HG03575 (cell line): ENCODE results near the gene CXXC5.

Source experiments
- ATAC-seq: cut with Tn5 transposase; IDR thresholded peaks from one replicate; pipeline ENCODE4 v1.9.1; 2021; ENCODE audit not compliant: unreplicated experiment, insufficient number of reproducible peaks, low FRiP score; ENCODE audit errors: extremely low read depth

CXXC5 gene

GRCh38 chr5:139649082-139649991, 1.2 kb downstream of the CXXC5 start:
- ATAC-seq: no peak

- no peak for ATAC-seq
Observed at GRCh38 chr5:139650031-139650688, 2.0 kb downstream of the CXXC5 start.

DNA sequence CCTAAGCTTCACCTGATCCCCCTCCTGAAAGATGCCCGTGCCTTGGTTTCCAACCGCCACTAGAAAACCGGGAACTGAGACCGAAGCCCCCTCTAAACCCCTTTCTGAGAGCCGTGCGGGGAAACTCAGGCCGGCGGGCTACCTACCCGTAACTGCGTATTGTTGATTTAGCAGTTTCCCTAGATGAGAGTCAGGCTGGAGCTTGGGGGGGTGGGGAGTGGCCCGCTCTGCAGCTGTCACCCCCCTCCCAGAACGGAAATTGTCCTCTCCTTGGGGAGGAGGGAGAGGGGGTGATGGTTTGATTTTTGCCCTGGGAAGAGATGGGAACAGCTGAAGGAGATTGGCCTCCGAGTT, 2.5 kb downstream of the CXXC5 start:
- ATAC-seq: no peak

DNA sequence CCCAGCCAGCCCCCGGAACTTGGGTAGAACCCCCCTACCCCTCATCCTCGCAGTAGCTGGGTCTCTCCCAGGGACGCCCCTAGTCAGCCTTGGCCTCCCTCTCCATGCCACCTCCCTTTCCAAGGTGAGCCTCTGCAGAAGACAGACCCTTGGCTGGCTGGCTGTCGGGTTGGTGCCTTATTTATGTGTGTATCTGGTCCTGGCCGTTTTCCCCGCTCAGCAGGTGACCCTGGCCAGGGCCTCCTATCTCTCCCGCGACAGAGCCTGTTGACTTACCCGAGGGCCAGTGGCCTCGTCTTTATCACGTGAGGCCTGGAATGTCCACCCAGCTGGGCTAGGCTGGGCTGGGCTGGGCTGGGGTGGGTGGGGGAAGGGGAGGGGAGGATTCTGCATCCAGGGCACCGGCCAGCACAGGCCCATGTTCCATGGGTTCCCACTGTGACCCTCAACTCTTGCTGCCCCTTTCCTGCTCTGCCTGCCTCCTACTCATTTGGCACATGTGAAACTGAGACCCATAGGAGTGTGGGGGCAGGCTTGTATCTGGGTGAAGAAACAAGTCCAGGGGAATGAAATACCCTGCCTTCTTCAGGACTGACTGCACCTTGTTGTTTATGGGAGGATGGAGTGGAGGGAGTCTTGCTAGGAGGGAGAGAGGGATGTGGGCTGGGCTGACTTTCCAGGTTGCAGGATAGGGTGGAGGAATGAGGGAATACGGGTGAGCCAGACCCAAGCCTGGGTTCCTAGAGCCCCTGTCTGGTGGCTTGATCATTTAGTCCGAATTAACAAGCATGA, 3.1 kb downstream of the CXXC5 start:
- no peak for ATAC-seq

DNA sequence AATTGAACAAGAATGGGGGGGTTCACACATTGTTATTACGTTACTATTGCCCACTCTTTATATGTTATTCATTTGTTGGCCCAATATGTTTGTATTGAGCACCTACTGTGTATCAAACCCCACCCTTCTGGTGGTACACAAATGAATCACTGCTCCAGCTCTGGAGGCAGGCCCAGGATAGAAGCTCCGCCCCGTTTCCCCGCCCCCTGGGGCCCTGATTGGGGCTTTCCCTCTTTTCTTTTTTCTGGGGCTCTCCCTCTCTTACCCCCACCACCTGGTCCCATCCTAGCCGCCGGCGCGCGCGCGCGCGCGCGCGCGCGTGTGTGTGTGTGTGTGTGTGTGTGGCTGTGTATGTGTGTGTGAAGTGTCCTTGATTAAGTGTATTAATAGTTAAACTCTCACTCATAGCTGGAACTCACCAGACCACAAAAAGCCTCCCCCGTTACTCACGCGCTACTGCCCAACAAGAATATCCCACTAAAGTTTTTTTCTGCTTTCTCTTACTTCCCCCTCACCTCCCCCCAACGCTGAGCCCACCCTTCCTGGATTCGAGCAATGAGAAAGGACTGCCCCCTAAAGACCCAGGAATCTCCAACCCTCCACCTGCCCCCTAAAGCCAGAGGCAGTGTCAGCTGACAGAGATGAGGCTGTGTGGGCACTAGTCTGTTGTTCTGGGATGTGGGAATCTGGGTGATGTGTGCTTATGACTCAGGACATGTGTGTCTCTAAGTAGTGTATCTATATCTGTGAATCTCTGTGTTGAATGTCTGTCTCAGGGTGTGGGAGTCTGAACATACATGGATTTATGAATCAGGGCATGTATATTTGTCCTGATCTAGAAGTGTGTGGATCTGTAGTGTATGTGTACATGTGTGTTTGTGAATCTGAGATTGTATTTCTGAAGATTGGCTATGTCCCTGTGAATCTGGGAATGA, 4.0 kb downstream of the CXXC5 start:
- ATAC-seq: no peak

DNA sequence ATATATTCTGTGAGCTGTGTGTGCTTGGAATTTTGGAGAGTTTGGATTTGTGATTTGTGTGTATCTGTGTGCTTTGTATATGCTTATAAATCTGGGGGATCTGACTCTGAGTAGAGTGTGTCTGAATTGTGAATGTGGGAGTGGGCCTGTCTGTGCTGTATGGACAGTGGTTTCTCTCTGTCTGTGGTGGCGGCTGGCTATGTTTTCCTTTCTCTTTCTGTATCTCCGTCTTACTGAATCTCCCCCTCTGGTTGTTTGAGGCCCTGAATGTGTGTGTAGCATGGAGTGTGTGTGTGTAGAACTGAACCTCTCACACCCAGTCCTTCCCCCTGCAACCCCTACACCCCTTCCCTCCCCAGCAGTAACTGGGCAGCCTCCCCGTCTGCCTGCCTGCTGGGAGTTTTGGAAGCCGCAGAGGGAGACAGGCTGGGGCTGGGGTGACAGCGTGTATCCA, 4.7 kb downstream of the CXXC5 start:
- ATAC-seq: no peak

GRCh38 chr5:139653616-139654015, 5.5 kb downstream of the CXXC5 start:
- no peak for ATAC-seq

DNA sequence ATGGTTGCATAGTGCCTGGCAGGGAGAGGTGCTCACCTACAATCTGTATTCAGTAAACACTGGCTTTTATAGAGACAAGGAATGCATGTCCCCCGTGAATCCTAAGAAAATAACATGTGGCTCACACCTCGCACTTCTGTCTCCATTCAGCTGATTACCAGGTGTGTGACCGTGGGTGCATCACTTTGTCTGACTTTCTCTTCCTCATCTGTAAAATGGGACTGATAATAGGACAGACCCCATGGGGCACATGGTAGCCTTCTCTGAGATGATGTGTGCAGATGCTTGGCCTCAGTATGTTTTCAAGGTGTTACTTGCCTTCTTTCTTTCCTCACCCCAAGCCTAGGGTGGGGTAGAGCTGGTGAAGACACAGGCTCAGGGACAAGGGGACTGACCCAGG, 6.3 kb downstream of the CXXC5 start:
- ATAC-seq: no peak

DNA sequence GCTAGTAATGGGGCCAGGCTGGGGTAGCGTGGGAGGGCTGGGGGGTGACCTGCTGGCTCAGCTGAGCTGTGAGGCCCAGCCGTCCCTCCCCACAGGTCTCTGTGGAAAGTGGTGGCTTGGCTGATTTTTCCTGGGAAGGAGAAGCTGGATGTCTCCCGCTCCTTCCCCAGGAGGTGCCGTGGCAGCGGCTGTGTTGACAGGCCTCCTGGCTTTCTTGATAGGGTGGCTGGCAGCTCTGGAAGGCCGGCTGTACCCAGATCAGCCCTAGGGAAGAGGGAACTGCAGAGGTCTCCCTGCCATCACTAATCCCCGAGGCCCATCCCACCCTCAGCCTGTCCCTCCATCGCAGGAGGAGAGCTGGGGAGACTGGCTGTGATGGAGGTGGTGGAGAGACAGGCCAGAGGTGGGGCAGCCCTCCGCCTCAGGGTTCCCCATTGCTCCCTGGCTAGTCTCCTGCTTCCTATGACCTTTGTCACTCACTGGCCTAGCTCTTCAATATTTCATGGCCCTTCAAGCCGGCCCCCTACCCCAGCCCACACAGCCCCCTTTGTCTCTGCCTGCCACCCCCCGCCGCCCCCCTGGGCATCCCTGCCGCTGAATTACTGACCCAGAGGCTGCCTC, 6.8 kb downstream of the CXXC5 start:
- ATAC-seq: no peak

- no peak for ATAC-seq
Observed at GRCh38 chr5:139655727-139656271, 7.7 kb downstream of the CXXC5 start.

DNA sequence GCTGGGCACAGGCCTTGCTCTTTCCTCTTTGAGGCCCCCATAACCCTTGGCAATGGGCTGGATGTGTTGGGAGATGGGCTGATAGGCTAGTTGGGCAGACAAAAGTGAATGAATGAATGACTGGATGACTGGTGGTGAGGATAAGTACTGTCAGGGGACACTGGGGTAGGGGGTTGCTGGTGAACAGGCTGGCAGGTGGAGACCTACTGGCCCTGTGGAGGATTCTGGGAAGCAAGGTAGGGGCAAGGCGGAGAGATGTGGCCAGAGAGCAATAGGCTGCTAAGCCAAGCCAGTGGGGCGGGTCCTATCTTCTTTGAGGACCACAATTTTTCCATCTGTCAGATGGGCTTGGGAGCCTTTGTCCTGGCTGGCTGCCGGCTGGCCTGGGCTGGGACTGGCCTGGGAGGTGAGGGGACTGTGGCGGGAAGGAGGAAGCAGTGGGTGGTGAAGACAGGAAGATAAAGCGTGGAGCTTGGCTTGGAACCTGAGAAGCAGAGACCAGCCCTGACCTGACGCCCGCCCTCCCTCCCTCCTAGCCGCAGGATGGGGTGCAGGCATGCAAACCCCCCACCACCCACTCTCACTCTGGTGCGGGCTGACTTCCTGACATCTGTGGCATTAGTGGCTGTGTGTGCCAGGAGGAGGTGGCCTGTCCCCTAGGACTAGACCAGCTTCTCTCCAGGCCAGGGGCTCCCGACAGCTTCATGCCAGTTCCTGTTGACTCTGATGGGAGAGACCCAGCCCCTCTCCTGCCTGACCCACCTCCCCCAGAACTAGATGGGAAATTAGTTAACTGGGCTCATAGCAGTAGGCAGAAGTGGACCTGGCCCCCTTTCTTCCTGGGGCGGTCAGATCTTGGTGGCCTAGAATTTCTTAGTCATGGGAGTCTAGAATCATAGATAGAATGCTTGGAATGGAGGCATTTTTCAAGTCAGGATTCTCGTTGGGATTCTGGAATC, 9.5 kb downstream of the CXXC5 start:
- ATAC-seq: no peak

- no peak for ATAC-seq
Observed at GRCh38 chr5:139658501-139658927, 10.4 kb downstream of the CXXC5 start.

GRCh38 chr5:139658928-139659667, 10.9 kb downstream of the CXXC5 start:
- no peak for ATAC-seq

DNA sequence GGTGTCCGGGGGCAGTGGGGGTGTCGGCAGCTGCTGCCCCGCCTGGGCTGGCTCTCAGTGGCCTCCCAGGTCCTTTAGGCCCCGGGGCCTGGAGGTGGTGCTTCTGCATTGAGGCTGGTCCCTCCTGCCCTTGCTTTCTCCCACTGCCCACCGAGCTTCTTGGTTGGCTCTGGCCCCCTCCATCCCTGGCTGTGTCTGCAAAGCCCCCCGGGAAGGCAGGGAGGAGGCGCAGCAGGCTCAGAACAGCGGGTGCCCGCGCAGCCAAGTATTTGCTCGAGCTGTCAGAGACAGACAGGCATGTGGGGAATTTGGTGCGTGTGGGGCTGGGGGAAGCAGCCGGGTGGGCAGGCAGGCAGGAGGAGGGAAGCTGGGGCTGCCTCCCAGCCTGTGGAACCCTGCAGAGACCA, 11.5 kb downstream of the CXXC5 start:
- no peak for ATAC-seq

- ATAC-seq: no peak
Observed at GRCh38 chr5:139660105-139660922, 12.2 kb downstream of the CXXC5 start.
